GM18858 (cell line): ENCODE results near the gene CCNL1.
"Not testable (repeated sequence)": the region's sequence is repeated elsewhere in the genome, so short reads cannot be mapped to it uniquely, and the experiment has no call there.

Experiments
- ATAC-seq: cut with Tn5 transposase; IDR thresholded peaks from one replicate; pipeline ENCODE4 v1.9.1; 2021; ENCODE audit not compliant: unreplicated experiment

Gene CCNL1

DNA sequence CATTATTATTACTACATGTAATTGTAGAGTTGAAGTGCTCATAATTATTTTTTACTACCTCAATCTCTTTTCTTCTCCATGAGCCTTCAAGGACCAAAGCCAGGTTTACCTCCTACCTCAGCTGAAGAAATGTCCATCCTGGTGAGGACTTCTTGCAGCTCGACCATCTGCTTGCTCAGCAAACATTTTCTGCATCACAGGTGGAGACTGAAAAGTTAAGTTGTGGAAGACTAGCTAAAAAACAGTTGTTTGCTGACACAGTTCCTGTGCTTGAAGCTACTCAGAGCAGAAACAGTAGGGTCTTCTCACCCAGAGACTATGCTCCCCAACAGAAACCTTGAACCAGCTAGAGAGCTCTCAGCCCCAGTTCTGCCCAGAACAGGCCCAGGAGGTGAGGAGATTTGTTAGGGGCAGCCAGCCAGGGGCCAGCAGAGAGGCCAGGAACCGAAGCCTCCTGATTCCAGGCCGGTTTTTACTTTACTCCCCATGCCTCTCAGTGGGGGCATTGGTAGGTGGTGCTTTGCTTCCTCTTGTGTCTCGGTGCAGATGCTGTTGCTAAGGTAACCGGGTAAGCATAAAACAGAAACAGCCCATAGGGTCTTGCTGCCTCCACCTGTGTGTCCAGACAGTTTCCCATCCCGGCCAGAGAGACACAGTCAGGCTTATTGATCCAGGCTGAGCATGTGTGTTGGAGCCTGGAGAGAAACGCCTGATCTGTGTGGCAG lies 54.9 kb downstream of the CCNL1 start:
- ATAC-seq = peak; percentile 37

DNA sequence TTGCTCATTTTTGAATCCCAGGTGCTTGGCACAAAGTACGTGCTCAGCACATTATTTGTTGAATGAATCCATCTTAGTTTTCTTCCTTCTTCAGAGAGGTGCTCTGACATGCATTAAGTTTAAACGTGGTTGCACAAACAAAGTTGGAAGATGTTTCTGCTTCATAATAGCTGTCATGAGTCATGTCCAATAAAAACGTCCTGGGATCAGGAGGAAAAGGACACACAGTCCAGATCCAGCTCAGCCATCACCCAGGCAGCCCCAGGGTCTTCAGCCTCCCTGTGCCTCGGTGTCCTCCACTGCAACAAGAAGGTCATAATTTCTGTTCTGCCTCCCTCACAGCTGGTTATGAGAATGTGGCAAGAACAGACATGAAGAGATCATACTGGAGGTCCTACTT lies 55.4 kb downstream of the CCNL1 start:
- no peak for ATAC-seq

DNA sequence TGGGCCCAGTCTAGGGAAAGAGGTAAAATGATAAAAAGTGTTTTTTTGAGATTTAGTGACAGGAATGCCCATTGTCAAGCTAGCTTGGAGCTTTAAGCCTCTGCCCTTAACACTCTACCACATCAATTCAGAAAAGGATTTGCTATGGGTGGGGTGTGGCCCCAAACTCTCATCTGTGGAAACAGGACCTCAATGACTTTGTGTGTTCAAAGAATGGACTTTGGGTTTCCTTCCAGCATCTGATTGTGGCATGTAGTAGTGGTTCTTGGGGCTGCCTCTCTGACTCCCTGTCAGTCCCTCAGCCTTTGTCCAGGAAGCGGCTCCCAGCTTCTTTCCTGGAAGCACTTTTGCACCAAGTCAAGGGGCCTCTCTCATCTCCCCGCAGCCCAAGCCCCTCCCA lies 56.1 kb downstream of the CCNL1 start:
- no peak for ATAC-seq

DNA sequence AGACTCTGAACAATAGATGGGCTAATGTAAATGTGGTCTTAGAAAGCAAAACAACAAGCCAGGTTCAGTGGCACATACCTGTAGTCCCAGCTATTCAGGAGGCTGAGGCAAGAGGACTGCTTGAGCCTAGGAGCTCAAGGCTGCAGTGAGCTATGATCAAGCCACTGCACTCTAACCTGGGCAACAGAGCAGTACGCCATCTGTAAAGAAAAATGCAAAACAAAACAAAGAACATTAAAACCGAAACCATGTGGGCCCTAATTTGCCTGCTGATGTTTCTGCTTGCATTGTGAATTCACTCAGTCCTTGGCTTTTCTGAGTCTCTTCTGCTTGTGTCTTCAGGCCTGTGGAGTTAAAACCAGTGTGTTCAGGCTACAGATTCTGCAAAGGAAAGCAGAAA lies 56.7 kb downstream of the CCNL1 start:
- ATAC-seq = peak; percentile 89

DNA sequence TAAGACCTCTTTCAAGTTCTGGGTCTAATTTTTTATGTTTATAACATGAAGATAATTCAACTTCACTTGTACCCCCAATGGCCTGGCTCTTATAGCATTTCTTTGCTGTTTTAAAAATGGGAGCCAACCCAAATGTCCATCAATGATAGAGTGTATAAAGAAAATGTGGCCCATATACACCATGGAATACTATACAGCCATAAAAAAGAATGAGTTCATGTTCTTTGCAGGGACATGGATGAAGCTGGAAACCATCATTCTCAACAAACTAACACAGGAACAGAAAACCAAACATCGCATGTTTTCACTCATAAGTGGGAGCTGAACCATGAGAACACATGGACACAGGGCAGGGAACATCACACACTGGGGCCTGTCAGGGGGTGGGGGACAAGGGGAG lies 57.4 kb downstream of the CCNL1 start:
- ATAC-seq = not testable (repeated sequence)

DNA sequence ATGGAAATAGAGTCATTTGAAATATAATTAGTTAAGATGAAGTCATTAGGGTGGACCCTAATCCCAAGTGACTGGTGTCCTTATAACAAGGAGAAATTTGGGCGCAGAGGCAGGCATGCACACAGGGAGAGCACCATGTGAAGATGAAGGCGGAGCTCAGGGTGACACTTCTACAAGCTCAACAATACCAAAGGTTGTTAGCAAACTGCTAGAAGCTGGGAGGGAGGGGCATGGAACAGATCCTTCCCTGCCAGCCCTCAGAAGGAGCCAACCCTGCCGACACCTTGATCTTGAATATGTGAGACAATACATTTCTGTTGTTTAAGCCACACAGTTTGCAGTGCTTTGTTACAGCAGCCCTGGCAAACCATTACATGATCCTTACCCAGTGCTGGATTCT lies 57.8 kb downstream of the CCNL1 start:
- ATAC-seq = no peak

DNA sequence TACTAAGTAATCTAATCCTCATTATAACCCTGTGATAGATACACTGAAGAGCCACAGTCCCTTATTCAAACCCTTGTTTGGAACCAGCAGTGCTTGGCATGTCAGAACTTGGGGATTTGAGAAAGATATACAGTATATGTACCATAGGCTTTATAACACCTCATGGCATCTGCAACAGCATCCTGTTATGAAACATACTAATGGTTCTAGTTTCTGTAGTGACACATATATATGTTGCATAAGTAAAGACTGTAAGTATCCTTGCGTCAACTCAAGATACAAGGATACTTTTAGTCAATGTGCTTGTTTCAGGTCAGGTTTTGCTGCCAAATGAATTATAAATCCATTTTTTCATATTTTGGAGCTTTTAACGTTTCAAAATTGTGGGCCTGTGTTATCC lies 58.5 kb downstream of the CCNL1 start:
- no peak for ATAC-seq

DNA sequence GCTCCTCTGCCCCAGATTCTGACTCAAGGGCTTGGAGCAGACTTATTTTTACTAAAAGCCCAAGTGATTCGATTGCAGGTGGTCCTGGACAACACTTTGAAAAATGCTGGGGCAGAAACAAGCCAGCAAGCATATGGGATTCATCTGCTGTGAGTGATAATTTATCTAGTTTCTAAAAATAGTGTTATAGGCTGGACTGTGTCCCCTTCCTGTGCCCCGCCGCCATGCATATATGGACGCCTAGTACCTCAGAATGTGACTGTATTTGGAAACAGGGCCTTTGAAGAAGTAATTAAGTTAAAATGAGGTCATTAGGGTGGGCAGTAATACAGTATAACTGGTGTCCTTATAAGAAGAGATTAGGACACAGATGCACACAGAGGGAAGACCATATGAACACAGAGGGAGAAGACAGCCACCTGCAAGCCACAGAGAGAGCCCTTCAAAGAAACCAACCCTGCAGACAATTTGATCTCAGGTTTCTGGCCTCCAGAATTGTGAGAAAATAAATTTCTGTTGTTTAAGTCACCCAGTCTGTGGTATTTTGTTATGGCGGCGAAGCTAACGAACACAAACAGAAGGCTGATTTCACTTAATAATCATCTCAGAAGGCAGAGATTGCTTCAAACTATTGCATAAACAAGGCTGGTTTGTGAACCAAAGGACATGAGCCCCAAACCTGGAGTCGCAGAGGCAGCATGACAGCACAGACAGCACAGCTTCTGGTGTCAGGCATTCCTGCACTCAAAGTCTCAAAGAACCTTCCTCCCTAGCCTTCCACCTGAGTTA lies 59.1 kb downstream of the CCNL1 start:
- no peak for ATAC-seq

DNA sequence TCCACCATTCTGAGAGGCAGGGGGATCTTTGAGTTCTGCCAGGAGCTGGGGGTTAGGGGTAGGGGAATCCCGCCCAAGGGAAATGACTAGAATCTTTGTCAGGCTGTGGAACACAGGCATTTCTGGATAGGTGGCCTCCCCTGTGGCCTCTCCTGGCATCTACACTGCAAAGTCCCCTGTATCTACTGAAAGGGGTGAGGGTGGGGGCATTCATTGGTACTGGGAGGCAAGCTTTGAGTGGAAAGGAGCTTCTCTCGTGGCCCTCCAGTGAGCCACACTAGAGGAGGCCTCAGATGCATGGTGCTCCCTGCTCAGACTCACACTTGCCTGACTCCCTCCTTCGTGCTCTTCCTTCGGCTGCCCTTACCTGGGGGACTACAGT lies 59.9 kb downstream of the CCNL1 start:
- no peak for ATAC-seq

DNA sequence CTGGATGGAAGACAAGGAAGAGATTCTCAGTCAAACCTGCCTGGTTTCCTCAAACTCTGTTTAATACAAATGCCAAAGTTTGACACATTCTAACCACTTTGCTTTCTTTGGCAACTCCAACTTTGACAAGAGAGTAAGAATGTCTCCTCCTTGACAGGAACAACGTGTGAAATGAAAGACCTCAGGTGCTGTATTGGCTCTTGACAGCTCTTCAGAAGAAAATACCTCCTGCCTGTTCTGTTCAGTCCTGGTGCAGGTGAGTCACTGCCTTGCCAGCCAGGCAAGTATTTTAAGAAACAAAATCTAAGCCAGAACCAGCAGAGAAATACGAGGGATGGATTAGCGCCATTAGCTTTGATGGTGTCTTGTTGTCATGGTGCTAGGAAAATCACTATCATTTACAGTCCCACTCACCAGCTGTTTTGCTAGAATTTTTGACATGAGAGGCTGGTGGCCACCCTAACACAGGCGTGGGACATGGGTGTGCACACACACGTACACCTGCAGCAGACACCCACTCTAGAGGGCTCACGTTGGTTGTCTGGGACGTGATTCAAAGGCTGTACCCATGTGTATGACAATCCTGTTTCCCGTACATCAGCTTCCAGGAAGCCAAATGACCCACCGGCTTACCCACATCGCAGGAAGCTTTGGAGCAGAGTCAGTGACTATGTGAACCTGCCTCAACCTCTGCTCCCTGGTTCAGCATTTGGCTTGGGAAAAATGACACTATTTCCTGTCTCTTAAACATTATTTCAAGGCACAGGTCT lies 60.4 kb downstream of the CCNL1 start:
- no peak for ATAC-seq

DNA sequence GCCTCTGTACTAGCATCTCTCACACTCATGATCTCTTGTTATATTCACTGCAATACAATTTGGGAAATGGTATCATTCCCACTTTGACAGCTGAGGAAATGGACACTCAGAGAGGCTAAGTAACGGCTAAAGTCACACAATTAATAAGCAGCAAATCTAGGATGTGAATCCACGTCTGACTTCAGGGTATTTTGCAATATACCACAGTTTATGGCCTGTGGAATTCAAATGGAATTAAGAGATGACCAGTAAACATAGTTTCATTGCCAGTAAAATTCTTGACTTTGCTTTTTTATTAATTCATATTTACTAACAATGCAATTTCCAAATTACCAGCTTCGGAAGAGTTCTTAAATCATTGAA lies 61.1 kb downstream of the CCNL1 start:
- ATAC-seq = no peak

DNA sequence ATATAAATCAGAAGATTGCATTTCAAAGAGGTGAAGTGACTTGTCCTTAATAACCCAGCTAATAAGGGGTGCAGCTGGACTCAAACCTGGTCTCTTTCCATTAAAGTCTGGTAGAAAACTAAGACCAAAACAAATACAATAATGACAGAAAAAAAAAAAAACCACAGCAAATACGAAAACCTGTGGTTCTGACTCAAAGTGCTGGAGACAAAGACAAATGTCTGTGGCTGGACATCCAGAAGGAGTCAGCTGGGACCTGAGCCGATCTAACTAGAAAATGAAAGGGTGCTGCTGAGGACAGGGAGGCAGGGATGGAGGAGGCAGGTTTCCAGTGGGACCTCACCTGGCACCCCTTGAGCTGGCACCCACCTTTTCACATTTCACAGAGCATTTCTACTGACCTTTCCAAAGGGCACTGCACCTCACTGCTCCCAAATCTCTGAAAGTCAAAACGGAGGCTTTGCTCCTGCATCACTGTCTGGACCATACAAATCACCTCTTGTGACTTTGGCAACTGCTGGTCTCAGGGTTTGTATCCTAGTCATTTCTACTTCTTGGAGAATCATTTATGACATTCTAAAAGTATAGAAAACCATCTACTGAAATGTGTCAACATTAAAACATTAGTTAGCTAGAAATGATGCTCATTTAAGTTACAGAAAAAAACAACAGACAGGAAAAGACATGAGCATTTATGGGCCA lies 61.7 kb downstream of the CCNL1 start:
- no peak for ATAC-seq
